ENCODE results near the gene CCSER1.

Gene CCSER1

DNA sequence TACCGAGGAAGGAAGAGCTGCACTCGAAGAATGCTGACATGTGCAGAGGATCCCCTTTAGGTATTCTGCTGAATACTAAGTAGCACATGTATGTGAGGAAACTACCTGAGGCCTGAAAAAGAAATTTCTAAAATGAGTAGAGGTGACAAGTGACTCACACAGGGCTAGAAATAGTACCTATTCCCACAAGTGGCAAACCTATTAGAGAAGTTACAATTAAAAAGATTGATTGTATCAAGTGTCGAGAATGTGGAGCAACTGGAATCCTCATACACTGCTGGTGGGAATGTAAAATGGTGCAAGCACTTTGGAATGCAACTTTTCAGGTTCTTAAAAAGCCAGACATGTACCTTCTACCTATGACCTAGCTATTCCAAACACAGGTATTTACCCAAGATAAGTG lies 47.4 kb downstream of the CCSER1 start:
- DNase-seq: no peak
- H3K9me3 ChIP-seq: no peaks in the 10 kb centered on the region
- H3K4me1 ChIP-seq: no peaks in the 10 kb centered on the region
- no peak for TF ChIP-seq CTCF (IDR thresholded peaks at IDR 0.05; ENCODE audit: low read depth, low read length)
- no peaks in the 10 kb centered on the region for H3K27me3 ChIP-seq
- H3K36me3 ChIP-seq: no peaks in the 10 kb centered on the region
- H3K4me3 ChIP-seq (ENCODE audit: low read depth, low read length): no peak overlapping the region

DNA sequence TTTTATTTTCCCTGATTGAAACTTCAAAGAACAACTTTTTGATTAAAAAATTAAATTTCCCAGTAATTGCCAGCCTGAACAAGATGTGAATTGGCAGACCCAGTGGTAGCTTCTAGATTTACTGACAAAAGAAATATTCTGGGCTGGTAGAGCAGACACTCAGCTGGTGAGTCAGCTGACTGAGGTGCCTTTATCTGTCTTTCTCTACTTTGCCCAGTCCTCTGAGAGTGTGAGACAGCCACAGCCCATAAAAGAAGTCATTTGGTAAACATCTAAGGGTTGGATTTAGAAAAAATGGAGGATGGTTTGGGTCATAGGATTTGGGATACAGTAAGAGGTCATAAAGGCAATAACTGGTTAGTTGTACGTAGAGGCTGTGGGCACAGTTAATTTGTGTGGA lies 54.5 kb downstream of the CCSER1 start:
- no peaks in the 10 kb centered on the region for H3K36me3 ChIP-seq
- no peaks in the 10 kb centered on the region for H3K27me3 ChIP-seq
- no peak overlapping the region for H3K4me3 ChIP-seq (ENCODE audit: low read depth, low read length)
- peaks cover 13% of the 10 kb centered on the region for H3K4me1 ChIP-seq
- DNase-seq: peak; percentile 17
- H3K9me3 ChIP-seq: no peaks in the 10 kb centered on the region
- no peak for TF ChIP-seq CTCF (IDR thresholded peaks at IDR 0.05; ENCODE audit: low read depth, low read length)

- Histone ChIP-seq H3K4me3 (ENCODE audit: low read depth, low read length) (no peak overlapping the region), H3K4me1 (peaks cover 13% of the 10 kb centered on the region), H3K9me3 (no peaks in the 10 kb centered on the region), H3K27me3 (no peaks in the 10 kb centered on the region), H3K36me3 (no peaks in the 10 kb centered on the region)
- no peak for DNase-seq
- no peak for TF ChIP-seq CTCF (IDR thresholded peaks at IDR 0.05; ENCODE audit: low read depth, low read length)
Measured at GRCh38 chr4:90183254-90183653, 56.1 kb downstream of the CCSER1 start.

DNA sequence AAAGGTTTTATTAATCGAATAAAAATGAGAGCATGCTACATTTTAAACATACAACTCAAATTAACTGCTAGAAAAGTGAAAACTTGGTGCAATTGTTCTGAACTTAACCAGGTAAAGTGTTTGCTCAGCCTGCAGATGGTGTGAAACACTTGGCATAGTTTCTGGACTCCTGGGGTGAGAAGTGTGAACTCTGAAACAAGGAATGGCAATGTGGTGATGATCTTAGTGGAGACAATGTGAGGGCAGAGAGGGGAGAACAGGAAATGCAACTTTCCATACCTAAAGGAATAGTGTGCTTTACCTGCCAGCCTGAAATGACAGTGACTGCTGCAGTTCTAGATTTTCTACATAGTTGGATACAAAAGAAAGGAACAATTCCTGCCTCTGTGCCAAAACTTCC lies 57.4 kb downstream of the CCSER1 start:
- Histone ChIP-seq H3K4me3 (ENCODE audit: low read depth, low read length) (no peak overlapping the region), H3K4me1 (peaks cover 16% of the 10 kb centered on the region), H3K27me3 (no peaks in the 10 kb centered on the region), H3K36me3 (no peaks in the 10 kb centered on the region), H3K9me3 (no peaks in the 10 kb centered on the region)
- TF ChIP-seq CTCF (IDR thresholded peaks at IDR 0.05; ENCODE audit: low read depth, low read length): no peak
- DNase-seq: no peak

DNA sequence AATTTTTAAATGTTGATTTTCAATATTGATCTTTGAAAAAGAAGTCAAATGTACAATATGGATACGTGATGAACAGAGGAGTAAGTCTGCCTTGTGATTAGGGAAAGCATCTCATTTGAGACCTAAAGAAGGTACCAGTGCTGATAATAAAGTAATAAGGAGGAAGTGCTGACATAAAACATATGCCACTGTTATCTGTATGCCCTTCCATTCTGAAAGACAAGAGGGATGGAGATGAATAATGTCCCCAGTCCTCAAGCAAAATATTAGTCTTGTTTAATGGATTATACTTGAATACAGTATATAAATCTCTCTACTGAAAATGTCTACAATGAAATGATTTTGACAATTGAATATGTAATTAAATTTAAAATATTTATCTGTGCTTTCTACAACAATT lies 58.2 kb downstream of the CCSER1 start:
- Histone ChIP-seq H3K9me3 (no peaks in the 10 kb centered on the region), H3K4me3 (ENCODE audit: low read depth, low read length) (no peak overlapping the region), H3K27me3 (no peaks in the 10 kb centered on the region), H3K4me1 (peaks cover 22% of the 10 kb centered on the region), H3K36me3 (no peaks in the 10 kb centered on the region)
- DNase-seq: no peak
- TF ChIP-seq CTCF (IDR thresholded peaks at IDR 0.05; ENCODE audit: low read depth, low read length): no peak

GRCh38 chr4:90186229-90186628 lies 59.0 kb downstream of the CCSER1 start:
- Histone ChIP-seq H3K27me3 (no peaks in the 10 kb centered on the region), H3K9me3 (no peaks in the 10 kb centered on the region), H3K36me3 (no peaks in the 10 kb centered on the region), H3K4me1 (peaks cover 22% of the 10 kb centered on the region), H3K4me3 (ENCODE audit: low read depth, low read length) (no peak overlapping the region)
- no peak for TF ChIP-seq CTCF (IDR thresholded peaks at IDR 0.05; ENCODE audit: low read depth, low read length)
- no peak for DNase-seq

Measured in BE2C (cell line).